ENCODE results near the gene HBG1.

GRCh38 chr11:5242933-5243815, 6.5 kb downstream of the HBG1 start:
- no peak for TF ChIP-seq CTCF (IDR thresholded peaks at IDR 0.05)
- TF ChIP-seq SIN3A (IDR thresholded peaks at IDR 0.05; ENCODE audit: borderline replicate concordance, insufficient read depth, low read depth, low read length) = no peak
